LNCaP clone FGC (cell line): Measurements from ENCODE around the gene LRP10.
"Not testable (repeated sequence)": the region's sequence is repeated elsewhere in the genome, so short reads cannot be mapped to it uniquely, and the experiment has no call there.

Source experiments
- DNase-seq: peaks from one replicate; pipeline ENCODE4 v3.0.0-alpha.2; 2011; ENCODE audit warnings: low read depth
- H3K4me3 ChIP-seq: 2 replicates; pipeline ENCODE4 v1.5.1; 2011; ENCODE audit warnings: mild to moderate bottlenecking, low read depth, low read length, control low read depth
- TF ChIP-seq, protein P1 (sequence below): IDR thresholded peaks from 2 replicates; pipeline ENCODE4 v1.5.1; 2012; ENCODE audit warnings: mild to moderate bottlenecking; ENCODE audit not compliant: control insufficient read depth, insufficient read depth; ENCODE audit errors: extremely low read depth

Gene LRP10

DNA sequence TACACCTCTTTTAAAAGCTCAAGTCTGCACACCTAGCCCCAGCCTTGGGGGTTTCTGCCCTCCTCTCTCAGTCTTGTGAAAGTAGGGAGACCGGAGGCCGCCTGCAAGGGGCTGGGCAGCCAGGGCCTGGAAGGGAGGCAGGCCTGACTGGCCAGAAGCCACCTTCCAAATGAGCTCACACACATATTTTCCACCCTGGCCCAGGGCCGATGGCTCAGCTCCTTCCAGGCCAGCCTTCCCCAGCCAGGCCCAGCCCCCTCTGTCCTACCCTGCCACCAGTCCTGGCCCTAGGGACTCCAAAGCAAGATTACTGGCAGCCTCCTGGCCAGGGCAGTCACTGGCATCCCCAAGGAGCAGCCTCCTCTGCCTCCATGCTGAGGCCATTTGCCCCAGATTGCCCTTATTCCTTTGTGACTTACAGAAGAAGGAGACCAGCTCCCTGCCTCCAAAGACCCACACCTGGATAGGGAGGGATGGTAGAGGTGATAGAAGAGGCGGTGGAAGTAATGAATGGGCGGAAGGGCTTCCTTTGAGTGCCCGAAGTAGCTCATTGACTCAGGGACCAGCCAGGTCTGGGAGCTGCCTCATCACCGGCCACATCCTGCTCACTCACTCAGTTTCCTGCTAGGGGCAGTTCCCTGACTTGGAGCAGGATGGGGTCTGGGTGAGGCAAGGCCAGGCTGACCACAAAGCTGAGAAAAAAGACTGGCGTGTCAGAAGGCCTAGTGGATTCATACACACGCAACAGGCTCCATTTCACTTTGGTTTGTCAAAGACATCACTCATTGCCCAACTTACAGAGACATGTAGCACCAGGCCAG is 20.4 kb upstream of the LRP10 start:
- DNase-seq = no peak
- no peak overlapping the region for H3K4me3 ChIP-seq
- TF ChIP-seq, protein P1, sequence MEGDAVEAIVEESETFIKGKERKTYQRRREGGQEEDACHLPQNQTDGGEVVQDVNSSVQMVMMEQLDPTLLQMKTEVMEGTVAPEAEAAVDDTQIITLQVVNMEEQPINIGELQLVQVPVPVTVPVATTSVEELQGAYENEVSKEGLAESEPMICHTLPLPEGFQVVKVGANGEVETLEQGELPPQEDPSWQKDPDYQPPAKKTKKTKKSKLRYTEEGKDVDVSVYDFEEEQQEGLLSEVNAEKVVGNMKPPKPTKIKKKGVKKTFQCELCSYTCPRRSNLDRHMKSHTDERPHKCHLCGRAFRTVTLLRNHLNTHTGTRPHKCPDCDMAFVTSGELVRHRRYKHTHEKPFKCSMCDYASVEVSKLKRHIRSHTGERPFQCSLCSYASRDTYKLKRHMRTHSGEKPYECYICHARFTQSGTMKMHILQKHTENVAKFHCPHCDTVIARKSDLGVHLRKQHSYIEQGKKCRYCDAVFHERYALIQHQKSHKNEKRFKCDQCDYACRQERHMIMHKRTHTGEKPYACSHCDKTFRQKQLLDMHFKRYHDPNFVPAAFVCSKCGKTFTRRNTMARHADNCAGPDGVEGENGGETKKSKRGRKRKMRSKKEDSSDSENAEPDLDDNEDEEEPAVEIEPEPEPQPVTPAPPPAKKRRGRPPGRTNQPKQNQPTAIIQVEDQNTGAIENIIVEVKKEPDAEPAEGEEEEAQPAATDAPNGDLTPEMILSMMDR = no peak

DNA sequence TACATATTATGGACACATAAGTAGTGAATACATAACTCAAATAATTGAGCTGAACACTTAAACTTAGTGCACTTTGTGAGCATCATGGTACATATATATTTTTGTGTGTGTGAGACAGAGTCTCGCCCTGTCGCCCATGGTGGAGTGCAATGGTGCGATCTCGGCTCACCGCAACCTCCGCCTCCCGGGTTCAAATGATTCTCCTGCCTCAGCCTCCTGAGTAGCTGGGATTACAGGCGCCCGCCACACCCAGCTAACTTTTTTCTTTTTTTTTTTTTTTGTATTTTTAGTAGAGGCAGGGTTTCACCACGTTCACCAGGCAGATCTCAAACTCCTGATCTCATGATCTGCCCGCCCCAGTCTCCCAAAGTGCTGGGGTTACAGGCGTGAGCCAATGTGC is 19.4 kb upstream of the LRP10 start:
- DNase-seq, H3K4me3 ChIP-seq: not testable (repeated sequence)

DNA sequence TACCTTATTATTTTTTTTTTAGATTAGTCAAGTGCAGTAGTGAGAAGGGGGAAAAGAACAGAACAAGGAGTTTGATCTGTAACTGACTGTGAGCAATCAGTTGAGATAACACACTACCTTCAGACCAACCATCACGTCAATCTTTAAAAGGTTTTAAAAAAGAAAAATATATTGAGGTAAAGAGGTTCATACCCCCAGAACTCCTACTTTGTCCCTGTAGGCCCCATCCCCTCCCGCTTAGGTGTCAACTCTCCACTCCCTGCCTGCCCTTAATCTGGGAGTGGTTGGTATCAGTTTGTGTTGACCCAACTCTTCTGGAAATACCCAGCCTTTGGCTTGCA is 19.0 kb upstream of the LRP10 start:
- no peak for DNase-seq
- no peak overlapping the region for H3K4me3 ChIP-seq
- TF ChIP-seq, protein P1 = no peak

DNA sequence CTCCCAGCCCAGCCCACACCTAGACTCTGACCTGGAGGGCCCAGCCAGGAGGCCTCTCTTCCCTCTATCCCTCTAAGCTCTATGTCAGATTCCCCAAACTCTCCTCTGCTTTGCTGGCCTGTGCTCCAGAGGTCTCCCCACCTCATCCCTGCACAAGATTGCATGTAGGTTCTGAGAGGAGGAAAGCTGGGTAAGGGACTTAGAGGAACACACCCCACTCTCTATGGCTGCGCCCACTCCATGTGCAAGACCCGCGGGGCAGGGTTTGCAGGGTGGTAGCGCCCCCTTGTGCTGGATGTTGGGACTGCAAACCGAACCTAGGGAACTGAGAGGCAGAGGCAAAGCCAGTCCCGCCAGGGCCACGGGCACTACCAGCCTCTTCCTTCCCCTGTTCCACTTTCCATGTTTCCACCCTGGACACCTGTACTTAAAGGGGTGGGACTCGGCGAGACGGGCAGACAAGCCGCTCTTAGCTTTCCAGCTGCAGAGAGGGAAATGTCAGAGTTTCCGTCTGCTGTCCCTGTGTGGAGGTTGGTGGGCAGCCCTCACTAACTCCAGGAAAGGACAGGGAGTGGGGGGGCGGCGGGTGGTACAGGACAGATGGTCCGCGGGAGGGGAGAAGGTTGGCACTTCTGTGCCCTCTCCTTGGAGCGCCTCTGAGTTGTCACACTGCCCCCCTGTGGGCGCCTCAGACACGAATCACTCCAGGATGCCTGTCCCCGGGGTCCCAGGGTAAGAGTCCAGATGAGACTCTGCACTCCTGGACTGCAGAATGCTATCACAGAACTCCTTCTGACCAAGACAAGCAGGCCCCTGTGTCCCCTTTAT is 18.4 kb upstream of the LRP10 start:
- peak overlapping the region; percentile 52 for H3K4me3 ChIP-seq
- TF ChIP-seq, protein P1 = peak; percentile 92
- peak; percentile 25 for DNase-seq

DNA sequence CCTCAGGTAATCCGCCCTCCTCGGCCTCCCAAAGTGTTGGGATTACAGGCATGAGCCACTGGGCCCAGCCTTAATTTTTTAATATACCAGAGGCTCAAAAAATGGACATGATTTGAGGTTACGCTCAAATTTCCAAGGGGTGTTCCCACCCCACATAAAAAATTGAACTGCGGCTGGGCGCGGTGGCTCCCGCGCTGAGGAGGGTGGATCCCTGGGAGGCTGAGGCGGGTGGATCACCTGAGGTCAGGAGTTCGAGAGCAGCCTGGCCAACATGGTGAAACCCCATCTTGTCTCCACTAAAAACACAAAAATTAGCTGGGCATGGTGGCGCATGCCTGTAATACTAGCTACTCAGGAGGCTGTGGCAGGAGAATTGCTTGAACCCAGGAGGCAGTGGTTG is 17.2 kb upstream of the LRP10 start:
- DNase-seq, H3K4me3 ChIP-seq: not testable (repeated sequence)

DNA sequence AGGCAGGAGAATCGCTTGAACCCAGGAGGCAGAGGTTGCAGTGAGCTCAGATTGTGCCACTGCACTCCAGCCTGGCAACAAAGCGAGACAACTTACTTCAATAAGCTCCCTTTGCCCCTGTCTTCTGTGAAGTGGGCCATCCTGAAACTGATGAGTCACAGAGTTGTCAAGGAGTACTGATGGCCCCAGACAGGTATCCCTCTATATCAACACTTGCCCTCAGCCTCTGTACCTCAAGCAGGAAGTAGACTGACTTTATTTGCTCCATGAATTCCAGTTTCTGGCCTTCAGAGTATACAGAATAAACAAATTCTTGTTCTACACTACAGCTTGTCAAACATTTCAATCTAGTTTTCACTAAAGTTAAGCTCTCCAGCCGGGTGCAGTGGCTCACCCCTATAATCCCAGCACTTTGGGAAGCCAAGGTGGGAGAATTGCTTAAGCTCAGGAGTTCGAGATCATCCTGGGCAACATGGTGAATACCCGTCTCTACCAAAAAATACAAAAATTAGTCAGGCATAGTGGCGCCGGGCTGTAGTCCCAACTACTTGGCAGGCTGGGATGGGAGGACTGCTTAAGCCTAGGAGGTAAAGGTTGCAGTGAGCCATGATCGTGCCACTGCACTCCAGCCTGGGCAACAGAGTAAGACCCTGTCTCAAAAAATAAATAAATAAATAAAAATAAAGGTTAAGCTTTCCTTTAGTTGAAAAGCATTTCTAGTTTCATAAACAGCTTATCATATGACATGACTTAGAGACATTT is 16.4 kb upstream of the LRP10 start:
- no peak overlapping the region for H3K4me3 ChIP-seq
- no peak for DNase-seq
- TF ChIP-seq, protein P1 = no peak

DNA sequence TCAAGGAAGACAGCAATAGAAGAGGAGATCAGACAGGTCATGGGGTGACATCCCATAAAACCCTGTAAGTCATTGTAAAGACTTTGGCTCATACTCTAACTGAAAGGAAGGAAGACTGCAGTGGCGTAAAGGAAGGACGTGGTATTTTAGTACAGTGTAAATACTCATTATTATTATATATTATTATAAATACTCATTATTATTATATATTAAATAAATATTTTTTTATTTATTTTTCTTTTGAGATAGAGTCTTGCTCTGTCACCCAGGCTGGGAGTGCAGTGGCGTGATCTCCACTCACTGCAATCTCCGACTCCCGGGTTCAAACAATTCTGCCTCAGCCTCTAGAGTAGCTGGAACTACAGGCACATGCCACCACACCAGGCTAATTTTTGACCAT is 15.1 kb upstream of the LRP10 start:
- TF ChIP-seq, protein P1 = no peak
- no peak overlapping the region for H3K4me3 ChIP-seq
- no peak for DNase-seq

DNA sequence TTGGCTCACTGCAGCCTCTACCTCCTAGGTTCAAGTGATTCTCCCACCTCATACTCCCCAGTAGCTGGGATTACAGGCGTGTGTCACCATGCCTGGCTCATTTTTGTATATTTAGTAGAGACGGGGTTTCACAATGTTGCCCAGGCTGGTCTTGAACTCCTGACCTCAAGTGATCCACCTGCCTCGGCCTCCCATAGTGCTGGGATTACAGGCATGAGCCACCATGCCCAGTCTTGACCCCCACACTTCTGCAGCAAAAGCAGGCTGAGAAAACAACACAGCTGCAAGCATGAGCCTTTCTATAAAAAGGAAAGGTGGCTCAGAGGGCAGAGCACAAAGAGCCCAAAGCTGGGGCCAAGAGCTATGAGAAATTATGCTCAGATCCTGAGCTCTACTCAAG is 11.2 kb upstream of the LRP10 start:
- not testable (repeated sequence) for DNase-seq

More for the DNA sequence above, 11.2 kb upstream of the LRP10 start:
- not testable (repeated sequence) for H3K4me3 ChIP-seq
